OCI-LY1 (cell line): ENCODE results near the gene SERPINB1.

ENCODE experiments used
- CTCF ChIP-seq: fragments of 200-600 bp; sonication (generic), shearing (Covaris generic); IDR thresholded peaks from 2 replicates; pipeline ENCODE4 v1.5.1; 2017; ENCODE audit warnings: mild to moderate bottlenecking, antibody characterized with exemption, low read length, moderate library complexity, mixed read lengths
- EZH2 ChIP-seq: fragments of 200-600 bp; sonication (generic), shearing (Covaris generic); IDR thresholded peaks from 2 replicates; pipeline ENCODE4 v1.8.0; 2017; ENCODE audit warnings: borderline replicate concordance, mixed run types, mild to moderate bottlenecking, antibody characterized with exemption, low read length, moderate library complexity, mixed read lengths

GRCh38 chr6:2818593-2818992 is 23.1 kb downstream of the SERPINB1 start:
- no peak for TF ChIP-seq EZH2
- no peak for TF ChIP-seq CTCF
